Keratinocyte (primary cell): ENCODE data around the gene SRPRB.

ENCODE experiments used
- CTCF ChIP-seq, 3 experiments: IDR thresholded peaks in 1 of 3; conservative IDR thresholded peaks in 1 of 3; optimal IDR thresholded peaks in 1 of 3; 2 replicates in 2 of 3; 3 replicates in 1 of 3; pipeline versions ENCODE3 to v1.5.1; 2011; ENCODE audit warnings: low read length in 3 of 3, mild to moderate bottlenecking in 3 of 3, moderate library complexity in 2 of 3, control low read depth in 1 of 3, inconsistent platforms in 1 of 3; ENCODE audit not compliant: insufficient read depth in 2 of 3; ENCODE audit errors: extremely low read depth in 1 of 3
- EZH2 ChIP-seq: IDR thresholded peaks from one replicate; pipeline ENCODE4 v1.6.1; 2012; ENCODE audit warnings: inconsistent platforms, mild to moderate bottlenecking, low read length, moderate library complexity

GRCh38 chr3:133853925-133854227 is 48.3 kb downstream of the SRPRB start:
- TF ChIP-seq CTCF (optimal IDR thresholded peaks at IDR 0.05 in 1 of 3, IDR thresholded peaks at IDR 0.05 in 1 of 3, conservative IDR thresholded peaks at IDR 0.05 in 1 of 3; ENCODE audit: extremely low read depth in 1 of 3, insufficient read depth in 2 of 3, low read length in 3 of 3) (no peak), EZH2 (no peak)
